GM23338 (cell line): ENCODE data around the gene FAU. TPM values are rescaled to one million over a fixed set of nuclear protein-coding genes. Genes with fewer than 3 reads are reported as not detected.

Experiments used
- microRNA-seq: library from miRNA; unstranded; fragments of <30 nt; microRNA quantifications from one replicate; pipeline ENCODE4, GENCODE V29; 2017
- polyA plus RNA-seq: library from polyadenylated mRNA; unstranded; fragments of >200 nt; fragmentation: Nextera tagmentation; extraction: Ambion mirVana; gene quantifications from 2 replicates; pipeline ENCODE4 v1.2.1, GENCODE V29; 2016
- small RNA-seq: library from RNA; depleted of rRNA; stranded (forward); fragments of <200 nt; gene quantifications from one replicate; pipeline ENCODE3, GENCODE V24; 2014; ENCODE audit warnings: low replicate concordance
- total RNA-seq: library from RNA; depleted of rRNA; stranded (reverse); fragments of >200 nt; shearing (Covaris generic); gene quantifications from 2 replicates; pipeline ENCODE4 v1.2.3, GENCODE V29; 2014; rRNA removed

FAU gene
- total and polyA plus RNA-seq, 2 experiments from 2014 or later, result 262 to 1,177 TPM

Small RNA genes within 50 kb of the gene (microRNA-seq; reads per million reads assigned to microRNA genes)
- not detected for gene MIR6751

Small RNA genes within 50 kb of the gene (small RNA-seq; reads per million reads assigned to genes)
- gene HIGD1AP10 (not detected), gene PDCL2P2 (not detected), gene RNU2-23P (24.0 reads per million, percentile 98 among the genes with 10 or more reads in this experiment)

Other genes starting within 250 kb of the FAU start
- 43.8 and 69.7 TPM in 2 replicates for gene EHD1, start 243.5 kb downstream of the FAU start, total RNA-seq
- gene EHD1, start 243.5 kb downstream of the FAU start, polyA plus RNA-seq, result 16.7 and 16.9 TPM in 2 replicates
- gene ATG2A, start 204.9 kb downstream of the FAU start, total RNA-seq, result 26.2 and 31.7 TPM in 2 replicates
- gene ATG2A, start 204.9 kb downstream of the FAU start, polyA plus RNA-seq, result 8.7 and 9.2 TPM in 2 replicates
- gene PPP2R5B, start 197.4 kb downstream of the FAU start, total RNA-seq, result 3.3 and 5.8 TPM in 2 replicates
- gene PPP2R5B, start 197.4 kb downstream of the FAU start, polyA plus RNA-seq, result 2.6 and 2.8 TPM in 2 replicates
- 0.83 TPM in 1 of 2 replicates, not detected in the other for gene GPHA2, start 186.2 kb downstream of the FAU start, total RNA-seq
- 1.8 and 3.6 TPM in 2 replicates for gene GPHA2, start 186.2 kb downstream of the FAU start, polyA plus RNA-seq
- gene MAJIN, start 150.0 kb downstream of the FAU start, total RNA-seq, result not detected in 2 replicates
- gene MAJIN, start 150.0 kb downstream of the FAU start, polyA plus RNA-seq, result not detected in 2 replicates
- 0.58 and 1.6 TPM in 2 replicates for gene BATF2, start 125.2 kb downstream of the FAU start, total RNA-seq
- gene BATF2, start 125.2 kb downstream of the FAU start, polyA plus RNA-seq, result 0.53 and 1.2 TPM in 2 replicates
- 170 and 193 TPM in 2 replicates for gene ARL2, start 108.0 kb downstream of the FAU start, total RNA-seq
- gene ARL2, start 108.0 kb downstream of the FAU start, polyA plus RNA-seq, result 216 and 236 TPM in 2 replicates
- 15.6 and 21.4 TPM in 2 replicates for gene SNX15, start 94.7 kb downstream of the FAU start, total RNA-seq
- gene SNX15, start 94.7 kb downstream of the FAU start, polyA plus RNA-seq, result 13.0 and 13.6 TPM in 2 replicates
- 30.3 and 31.1 TPM in 2 replicates for gene SAC3D1, start 80.9 kb downstream of the FAU start, total RNA-seq
- gene SAC3D1, start 80.9 kb downstream of the FAU start, polyA plus RNA-seq, result 21.6 and 21.8 TPM in 2 replicates
- gene NAALADL1, start 63.6 kb downstream of the FAU start, total RNA-seq, result 11.0 and 13.7 TPM in 2 replicates
- gene NAALADL1, start 63.6 kb downstream of the FAU start, polyA plus RNA-seq, result 8.0 and 11.1 TPM in 2 replicates
- 63.3 and 70.9 TPM in 2 replicates for gene CDCA5, start 38.1 kb downstream of the FAU start, total RNA-seq
- gene CDCA5, start 38.1 kb downstream of the FAU start, polyA plus RNA-seq, result 53.3 and 64.9 TPM in 2 replicates
- gene ZFPL1, start 37.9 kb downstream of the FAU start, total RNA-seq, result 16.7 and 26.8 TPM in 2 replicates
- gene ZFPL1, start 37.9 kb downstream of the FAU start, polyA plus RNA-seq, result 23.5 and 26.3 TPM in 2 replicates
- 435 and 450 TPM in 2 replicates for gene VPS51, start 25.9 kb downstream of the FAU start, total RNA-seq
- 42.2 and 45.3 TPM in 2 replicates for gene VPS51, start 25.9 kb downstream of the FAU start, polyA plus RNA-seq
- 70.2 and 82.3 TPM in 2 replicates for gene TM7SF2, start 10.3 kb downstream of the FAU start, total RNA-seq
- gene TM7SF2, start 10.3 kb downstream of the FAU start, polyA plus RNA-seq, result 43.5 and 48.7 TPM in 2 replicates
- 17.4 and 18.1 TPM in 2 replicates for gene ZNHIT2, start 4.4 kb downstream of the FAU start, total RNA-seq
- 17.7 and 18.3 TPM in 2 replicates for gene ZNHIT2, start 4.4 kb downstream of the FAU start, polyA plus RNA-seq
- gene MRPL49, start 187 bp upstream of the FAU start, total RNA-seq, result 61.9 and 64.9 TPM in 2 replicates
- 27.7 and 28.4 TPM in 2 replicates for gene MRPL49, start 187 bp upstream of the FAU start, polyA plus RNA-seq
- 28.3 and 28.7 TPM in 2 replicates for gene SYVN1, start 12.4 kb upstream of the FAU start, total RNA-seq
- 13.8 and 14.0 TPM in 2 replicates for gene SYVN1, start 12.4 kb upstream of the FAU start, polyA plus RNA-seq
- not detected in 2 replicates for gene SPDYC, start 48.1 kb upstream of the FAU start, total RNA-seq
- gene SPDYC, start 48.1 kb upstream of the FAU start, polyA plus RNA-seq, result 0.27 and 0.52 TPM in 2 replicates
- 271 and 277 TPM in 2 replicates for gene CAPN1, start 59.8 kb upstream of the FAU start, total RNA-seq
- gene CAPN1, start 59.8 kb upstream of the FAU start, polyA plus RNA-seq, result 63.0 and 67.3 TPM in 2 replicates
- gene POLA2, start 139.8 kb upstream of the FAU start, total RNA-seq, result 25.9 and 30.4 TPM in 2 replicates
- gene POLA2, start 139.8 kb upstream of the FAU start, polyA plus RNA-seq, result 17.4 and 22.5 TPM in 2 replicates
- 17.7 and 19.0 TPM in 2 replicates for gene CDC42EP2, start 192.7 kb upstream of the FAU start, total RNA-seq
- gene CDC42EP2, start 192.7 kb upstream of the FAU start, polyA plus RNA-seq, result 16.1 and 18.2 TPM in 2 replicates
- gene DPF2, start 211.7 kb upstream of the FAU start, total RNA-seq, result 54.1 and 59.0 TPM in 2 replicates
- 64.3 and 66.4 TPM in 2 replicates for gene DPF2, start 211.7 kb upstream of the FAU start, polyA plus RNA-seq
- 3.0 and 3.5 TPM in 2 replicates for gene TIGD3, start 232.6 kb upstream of the FAU start, total RNA-seq
- gene TIGD3, start 232.6 kb upstream of the FAU start, polyA plus RNA-seq, result 1.2 and 1.5 TPM in 2 replicates